ENCODE results near the gene DGKB. TPM values are rescaled to one million over a fixed set of nuclear protein-coding genes. Genes with fewer than 3 reads are reported as not detected.

Gene DGKB
- total and polyA plus RNA-seq, 8 donors = 0.16 to 1.3 (median 0.40) TPM

- intact Hi-C loops (cut with DNase I) = no loop called here
- Histone ChIP-seq H3K36me3 (no peaks in the 10 kb centered on the region), H3K27me3 (no peaks in the 10 kb centered on the region), H3K9me3 (no peaks in the 10 kb centered on the region), H3K4me1 (no peaks in the 10 kb centered on the region), H3K4me3 (no peak overlapping the region), H3K27ac (no peak overlapping the region)
- no peak for ATAC-seq
- DNase-seq = no peak
- WGBS, 2 donors = 72 to 83% methylated on average over 4 of the region's 4 CpGs
- no peak for TF ChIP-seq CTCF (IDR thresholded peaks at IDR 0.05)
- FAIRE-seq = no peak
These were observed 154.8 kb downstream of the DGKB start for GRCh38 chr7:14747701-14748100.

GRCh38 chr7:14745076-14745475 is 157.5 kb downstream of the DGKB start:
- no peaks in the 10 kb centered on the region for H3K27me3 ChIP-seq
- H3K4me1 ChIP-seq = no peaks in the 10 kb centered on the region
- DNase-seq (no peak), ATAC-seq (no peak), FAIRE-seq (no peak)
- H3K4me3 ChIP-seq = no peak overlapping the region
- no peak for TF ChIP-seq CTCF (IDR thresholded peaks at IDR 0.05)
- H3K9me3 ChIP-seq = no peaks in the 10 kb centered on the region
- 70 to 78% methylated on average over 4 of the region's 4 CpGs for WGBS, 2 donors
- no peak overlapping the region for H3K27ac ChIP-seq
- intact Hi-C loops (cut with DNase I) = no loop called here
- H3K36me3 ChIP-seq = no peaks in the 10 kb centered on the region

- DNase-seq = no peak
- Histone ChIP-seq H3K27me3 (no peaks in the 10 kb centered on the region), H3K4me1 (no peaks in the 10 kb centered on the region), H3K4me3 (no peak overlapping the region), H3K27ac (no peak overlapping the region), H3K36me3 (no peaks in the 10 kb centered on the region), H3K9me3 (no peaks in the 10 kb centered on the region)
- no peak for ATAC-seq
- TF ChIP-seq CTCF (IDR thresholded peaks at IDR 0.05) = no peak
- FAIRE-seq = no peak
- intact Hi-C loops (cut with DNase I) = no loop called here
- 79 to 83% methylated on average over 4 of the region's 4 CpGs for WGBS, 2 donors
These were observed 161.9 kb downstream of the DGKB start for GRCh38 chr7:14740606-14741005.

GRCh38 chr7:14739841-14740185 is 162.7 kb downstream of the DGKB start:
- Histone ChIP-seq H3K27me3 (no peaks in the 10 kb centered on the region), H3K4me1 (no peaks in the 10 kb centered on the region), H3K27ac (no peak overlapping the region), H3K4me3 (no peak overlapping the region), H3K9me3 (no peaks in the 10 kb centered on the region), H3K36me3 (no peaks in the 10 kb centered on the region)
- ATAC-seq (no peak), DNase-seq (peak in 1 of 6 donors; percentile 46), FAIRE-seq (no peak)
- intact Hi-C loops (cut with DNase I) = loop anchor here in 1 of 3 donors (10.0 kb wide), 1 partner anchor 275 kb away; no protein-coding TSS in a partner anchor
- WGBS, 2 donors = 89 to 93% methylated on average over 12 of the region's 12 CpGs
- no peak for TF ChIP-seq CTCF (IDR thresholded peaks at IDR 0.05)

- no peak overlapping the region for H3K4me3 ChIP-seq
- H3K36me3 ChIP-seq = no peaks in the 10 kb centered on the region
- no peak for ATAC-seq
- no peaks in the 10 kb centered on the region for H3K4me1 ChIP-seq
- FAIRE-seq = no peak
- TF ChIP-seq CTCF (IDR thresholded peaks at IDR 0.05) = no peak
- 72 to 87% methylated on average over 9 of the region's 9 CpGs for WGBS, 2 donors
- intact Hi-C loops (cut with DNase I) = loop anchor here in 1 of 3 donors (10.0 kb wide), 1 partner anchor 275 kb away; no protein-coding TSS in a partner anchor
- no peak for DNase-seq
- no peaks in the 10 kb centered on the region for H3K27me3 ChIP-seq
- H3K9me3 ChIP-seq = no peaks in the 10 kb centered on the region
- H3K27ac ChIP-seq = no peak overlapping the region
These were observed 163.2 kb downstream of the DGKB start for GRCh38 chr7:14739168-14739840.
